Tibial nerve (tissue), 4 donors: Measurements from ENCODE around the gene SAFB.

Source experiments
- EP300 ChIP-seq, 2 donors: sonication (generic); formaldehyde crosslinking; IDR thresholded peaks; one replicate each; pipeline ENCODE4 v1.6.1; 2017; ENCODE audit warnings: antibody characterized with exemption in 2 of 2, mild to moderate bottlenecking in 1 of 2
- POLR2A ChIP-seq, 2 donors: fragments of 450-650 bp; IDR thresholded peaks; one replicate each; pipeline ENCODE4 v1.6.1; 2017; ENCODE audit warnings: antibody characterized with exemption in 2 of 2, mild to moderate bottlenecking in 2 of 2, moderate library complexity in 2 of 2
- TF ChIP-seq, protein P1 (sequence below), 5 experiments: fragments of 200-600 bp in 3 of 5; fragments of 450-650 bp in 2 of 5; sonication (generic) in 3 of 5; IDR thresholded peaks; one replicate each; pipeline ENCODE4 v1.5.1; 2016 to 2019; ENCODE audit warnings: antibody characterized with exemption in 5 of 5, mild to moderate bottlenecking in 3 of 5, moderate library complexity in 2 of 5

- TF ChIP-seq, protein P1, sequence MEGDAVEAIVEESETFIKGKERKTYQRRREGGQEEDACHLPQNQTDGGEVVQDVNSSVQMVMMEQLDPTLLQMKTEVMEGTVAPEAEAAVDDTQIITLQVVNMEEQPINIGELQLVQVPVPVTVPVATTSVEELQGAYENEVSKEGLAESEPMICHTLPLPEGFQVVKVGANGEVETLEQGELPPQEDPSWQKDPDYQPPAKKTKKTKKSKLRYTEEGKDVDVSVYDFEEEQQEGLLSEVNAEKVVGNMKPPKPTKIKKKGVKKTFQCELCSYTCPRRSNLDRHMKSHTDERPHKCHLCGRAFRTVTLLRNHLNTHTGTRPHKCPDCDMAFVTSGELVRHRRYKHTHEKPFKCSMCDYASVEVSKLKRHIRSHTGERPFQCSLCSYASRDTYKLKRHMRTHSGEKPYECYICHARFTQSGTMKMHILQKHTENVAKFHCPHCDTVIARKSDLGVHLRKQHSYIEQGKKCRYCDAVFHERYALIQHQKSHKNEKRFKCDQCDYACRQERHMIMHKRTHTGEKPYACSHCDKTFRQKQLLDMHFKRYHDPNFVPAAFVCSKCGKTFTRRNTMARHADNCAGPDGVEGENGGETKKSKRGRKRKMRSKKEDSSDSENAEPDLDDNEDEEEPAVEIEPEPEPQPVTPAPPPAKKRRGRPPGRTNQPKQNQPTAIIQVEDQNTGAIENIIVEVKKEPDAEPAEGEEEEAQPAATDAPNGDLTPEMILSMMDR (IDR thresholded peaks at IDR 0.05), result no peak
- TF ChIP-seq EP300 (IDR thresholded peaks at IDR 0.05) (no peak), POLR2A (IDR thresholded peaks at IDR 0.05) (no peak)
Measured at GRCh38 chr19:5608291-5608690, 14.6 kb upstream of the SAFB start.
